ENCODE results near the gene CDH12. TPM values are rescaled to one million over a fixed set of nuclear protein-coding genes. Genes with fewer than 3 reads are reported as not detected.

The CDH12 gene
- total RNA-seq, 1 experiment from 2014 or later: not detected

DNA sequence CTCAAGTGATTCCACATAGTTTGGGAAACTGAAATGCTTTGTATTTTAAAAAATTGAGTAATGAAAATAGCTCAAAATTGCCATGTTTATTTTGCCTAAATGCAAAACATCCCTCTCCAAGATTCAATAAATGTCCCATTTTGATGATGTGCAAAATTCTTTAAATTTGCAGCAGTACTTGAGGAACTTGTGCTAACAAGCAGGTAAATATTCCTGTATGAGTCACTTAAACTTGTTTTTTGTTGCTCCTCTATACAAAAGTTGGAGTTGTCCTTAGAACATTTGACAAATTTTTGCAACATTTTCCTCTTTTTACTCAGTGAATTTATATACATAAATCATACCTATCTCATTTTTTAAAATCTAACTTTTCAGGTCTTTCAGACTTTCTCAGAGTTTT, 280.2 kb downstream of the CDH12 start:
- Histone ChIP-seq H3K9me3 (ENCODE audit: control insufficient read depth in 1 of 2, insufficient read depth in 1 of 2, low read depth in 1 of 2, low read length in 2 of 2) (peaks cover 14 to 20% of the 10 kb centered on the region in 2 experiments; a peak in 2 of 4 replicates), H3K27ac (ENCODE audit: low read depth, low read length) (no peak overlapping the region), H3K4me2 (ENCODE audit: low read length) (no peak overlapping the region), H3K4me3 (replicated peaks in 1 of 2; ENCODE audit: low read depth in 1 of 2, low read length in 2 of 2) (no peak overlapping the region), H3K4me1 (ENCODE audit: control insufficient read depth in 1 of 2, insufficient read depth in 2 of 2, low read length in 2 of 2) (no peaks in the 10 kb centered on the region), H3K9ac (ENCODE audit: low read length) (no peak overlapping the region), H3K79me2 (ENCODE audit: insufficient read depth, low read length) (no peaks in the 10 kb centered on the region), H3K27me3 (ENCODE audit: insufficient read depth, low read length) (no peaks in the 10 kb centered on the region), H3K36me3 (ENCODE audit: control insufficient read depth in 1 of 2, insufficient read depth in 2 of 2, low read length in 2 of 2) (no peaks in the 10 kb centered on the region), H2AFZ (ENCODE audit: low read depth, low read length, poor library complexity, severe bottlenecking) (no peak overlapping the region), H4K20me1 (ENCODE audit: insufficient read depth) (no peaks in the 10 kb centered on the region), H3K9me2 (ENCODE audit: insufficient read depth) (no peaks in the 10 kb centered on the region)
- no peak for ATAC-seq
- intact Hi-C loops (cut with micrococcal nuclease): no loop called here
- no TSS peak for BruUV-seq (replicated peaks)
- TF ChIP-seq POLR2A (IDR thresholded peaks at IDR 0.05; ENCODE audit: borderline replicate concordance, extremely low read depth, insufficient read depth, insufficient read length) (no peak), EZH2phosphoT487 (IDR thresholded peaks at IDR 0.05; ENCODE audit: borderline replicate concordance) (no peak), CBX3 (IDR thresholded peaks at IDR 0.05; ENCODE audit: low read depth) (no peak), EZH2 (IDR thresholded peaks at IDR 0.05) (no peak), JUND (IDR thresholded peaks at IDR 0.05) (no peak), TCF7L2 (IDR thresholded peaks at IDR 0.05; ENCODE audit: borderline replicate concordance, extremely low read depth, insufficient read depth, insufficient read length) (no peak), REST (IDR thresholded peaks at IDR 0.05; ENCODE audit: low read depth) (no peak), CEBPB (IDR thresholded peaks at IDR 0.05; ENCODE audit: low read depth) (no peak), ZNF274 (IDR thresholded peaks at IDR 0.05; ENCODE audit: low read depth, low read length) (no peak), YY1 (IDR thresholded peaks at IDR 0.05; ENCODE audit: extremely low read depth, insufficient replicate concordance, low read depth, low read length) (no peak), ZFX (IDR thresholded peaks at IDR 0.05) (no peak), SIN3A (IDR thresholded peaks at IDR 0.05; ENCODE audit: low read depth) (no peak), SRF (IDR thresholded peaks at IDR 0.05; ENCODE audit: low read depth) (no peak), ZBTB33 (IDR thresholded peaks at IDR 0.05; ENCODE audit: extremely low read depth, insufficient replicate concordance, low read length) (no peak), FOSL1 (IDR thresholded peaks at IDR 0.05; ENCODE audit: low read depth) (no peak), ELF1 (IDR thresholded peaks at IDR 0.05; ENCODE audit: borderline replicate concordance, low read depth) (no peak)
- TF ChIP-seq, protein P1, sequence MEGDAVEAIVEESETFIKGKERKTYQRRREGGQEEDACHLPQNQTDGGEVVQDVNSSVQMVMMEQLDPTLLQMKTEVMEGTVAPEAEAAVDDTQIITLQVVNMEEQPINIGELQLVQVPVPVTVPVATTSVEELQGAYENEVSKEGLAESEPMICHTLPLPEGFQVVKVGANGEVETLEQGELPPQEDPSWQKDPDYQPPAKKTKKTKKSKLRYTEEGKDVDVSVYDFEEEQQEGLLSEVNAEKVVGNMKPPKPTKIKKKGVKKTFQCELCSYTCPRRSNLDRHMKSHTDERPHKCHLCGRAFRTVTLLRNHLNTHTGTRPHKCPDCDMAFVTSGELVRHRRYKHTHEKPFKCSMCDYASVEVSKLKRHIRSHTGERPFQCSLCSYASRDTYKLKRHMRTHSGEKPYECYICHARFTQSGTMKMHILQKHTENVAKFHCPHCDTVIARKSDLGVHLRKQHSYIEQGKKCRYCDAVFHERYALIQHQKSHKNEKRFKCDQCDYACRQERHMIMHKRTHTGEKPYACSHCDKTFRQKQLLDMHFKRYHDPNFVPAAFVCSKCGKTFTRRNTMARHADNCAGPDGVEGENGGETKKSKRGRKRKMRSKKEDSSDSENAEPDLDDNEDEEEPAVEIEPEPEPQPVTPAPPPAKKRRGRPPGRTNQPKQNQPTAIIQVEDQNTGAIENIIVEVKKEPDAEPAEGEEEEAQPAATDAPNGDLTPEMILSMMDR (IDR thresholded peaks at IDR 0.05 in 2 of 3, conservative IDR thresholded peaks at IDR 0.05 in 1 of 3; ENCODE audit: borderline replicate concordance in 1 of 3, insufficient read depth in 1 of 3, low read depth in 2 of 3, low read length in 2 of 3): no peak
- TF ChIP-seq, protein P2, sequence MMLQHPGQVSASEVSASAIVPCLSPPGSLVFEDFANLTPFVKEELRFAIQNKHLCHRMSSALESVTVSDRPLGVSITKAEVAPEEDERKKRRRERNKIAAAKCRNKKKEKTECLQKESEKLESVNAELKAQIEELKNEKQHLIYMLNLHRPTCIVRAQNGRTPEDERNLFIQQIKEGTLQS (IDR thresholded peaks at IDR 0.05): no peak
- ChIA-PET POLR2A (no interaction called here), CTCF (no interaction called here), RAD21 (ENCODE audit: low non-redundant PET in 1 of 2, low total read pairs in 2 of 2, uncharacterized antibody in 2 of 2, unreplicated experiment in 2 of 2) (no interaction called here)
- no peak for DNase-seq (ENCODE audit: low read depth, low spot score)
